ENCODE measurements around the gene NRF1.
A peak's percentile ranks its signal among the peaks of the same experiment; 100 is the strongest.
"Not testable (repeated sequence)": the region's sequence is repeated elsewhere in the genome, so short reads cannot be mapped to it uniquely, and the experiment has no call there.

NRF1 gene

DNA sequence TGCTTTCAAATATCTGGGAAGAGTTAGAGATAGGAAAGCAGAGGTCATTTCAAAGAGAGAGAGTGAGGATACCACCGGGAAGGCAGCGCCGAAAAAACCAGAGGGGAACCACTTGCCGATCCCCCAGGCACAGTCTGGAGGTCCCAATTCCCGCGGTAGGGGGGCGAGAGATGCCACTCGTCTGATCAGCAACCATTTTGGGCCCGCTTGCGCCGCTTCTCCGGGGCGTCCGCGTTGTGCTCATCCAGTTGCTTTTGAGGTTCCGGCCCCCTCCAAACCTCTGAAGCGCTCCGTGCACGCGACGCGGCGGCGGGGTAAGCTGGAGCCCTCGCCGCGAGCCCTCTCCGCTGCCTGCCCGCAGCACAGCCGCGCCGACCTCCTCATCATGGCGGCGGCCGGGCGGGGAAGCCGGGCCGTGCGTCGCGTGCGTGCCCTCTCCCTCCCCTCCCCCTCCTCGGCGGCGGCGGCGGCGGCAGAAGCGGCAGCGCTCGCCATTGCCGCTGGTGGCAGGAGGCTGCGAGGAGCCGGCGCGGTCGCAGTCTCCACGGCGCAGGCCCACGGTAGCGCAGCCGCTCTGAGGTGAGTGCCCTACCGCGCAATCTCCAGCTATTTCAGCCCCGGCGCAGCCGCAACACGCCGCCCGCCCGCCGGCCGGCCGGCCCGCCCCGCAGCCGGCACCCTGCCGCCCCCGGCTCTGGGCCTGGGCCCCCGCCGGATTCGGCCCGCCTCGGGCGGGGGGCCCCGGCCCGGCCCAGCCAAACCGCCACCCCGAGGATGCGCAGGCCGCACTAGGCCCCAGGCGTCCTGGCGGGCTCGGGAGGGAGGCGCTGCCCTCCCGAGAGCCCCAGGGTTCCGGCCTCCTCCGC lies at the start of gene NRF1:
Gene NRF1 (plus strand): TSS at position 475 of the 866 bp plus-strand sequence. CDS start 45,632 bp downstream, outside the sequence.
- peak; percentile 96 for DNase-seq (ENCODE audit: low spot score)

DNA sequence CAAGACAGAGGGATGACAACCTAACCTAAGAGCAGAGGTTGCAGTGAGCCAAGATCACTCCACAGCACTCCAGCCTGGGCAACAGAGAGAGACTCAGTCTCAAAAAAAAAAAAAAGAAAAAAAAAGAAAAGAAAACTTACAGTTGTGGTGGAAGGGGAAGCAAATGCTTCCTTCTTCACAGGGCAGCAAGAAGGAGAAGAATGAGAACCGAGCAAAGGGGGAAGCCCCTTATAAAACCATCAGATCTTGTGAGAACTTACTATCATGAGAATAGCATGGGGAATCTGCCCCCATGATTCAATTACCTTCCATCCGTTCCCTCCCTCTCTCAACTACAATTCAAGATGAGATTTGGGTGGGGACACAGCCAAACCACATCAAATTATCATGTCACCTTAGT lies 45.2 kb upstream of the NRF1 start:
- DNase-seq (ENCODE audit: low spot score) = not testable (repeated sequence)

DNA sequence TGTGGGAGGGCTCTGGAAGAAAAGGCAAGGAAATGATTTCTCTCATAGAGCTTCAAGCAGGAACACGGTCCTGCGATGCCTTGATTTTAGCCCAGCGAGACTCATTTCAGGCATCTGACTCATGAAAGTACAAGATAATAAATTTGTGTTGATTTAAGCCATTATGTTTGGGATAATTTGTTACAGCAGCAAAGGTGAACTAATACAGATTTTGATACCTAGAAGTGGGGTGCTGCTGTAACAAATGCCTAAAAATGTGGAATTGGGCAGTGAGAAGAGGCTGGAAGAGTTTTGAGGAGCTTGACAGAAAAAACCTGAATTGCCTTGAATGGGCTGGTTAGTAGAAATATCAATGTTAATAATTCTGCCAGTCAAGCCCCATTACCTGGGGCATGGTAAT lies 44.1 kb upstream of the NRF1 start:
- DNase-seq (ENCODE audit: low spot score) = no peak

DNA sequence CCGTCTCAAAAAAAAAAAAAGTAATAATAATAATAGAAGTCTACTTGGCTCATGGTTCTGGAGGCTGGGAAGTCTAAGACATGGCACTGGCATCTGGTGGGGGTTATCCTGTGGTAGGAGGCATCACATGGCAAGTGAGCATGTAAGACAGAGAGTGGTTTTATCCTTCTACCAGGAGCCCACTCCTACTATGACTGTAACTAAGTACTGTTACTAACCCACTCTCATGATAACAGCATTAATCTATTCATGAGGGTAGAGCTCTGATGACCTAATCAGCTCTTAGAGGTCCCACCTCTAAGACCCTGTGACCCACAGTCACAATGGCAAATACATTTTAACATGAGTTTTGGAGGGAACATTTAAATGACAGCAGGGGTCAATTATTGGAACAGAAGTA lies 43.3 kb upstream of the NRF1 start:
- DNase-seq (ENCODE audit: low spot score) = no peak

DNA sequence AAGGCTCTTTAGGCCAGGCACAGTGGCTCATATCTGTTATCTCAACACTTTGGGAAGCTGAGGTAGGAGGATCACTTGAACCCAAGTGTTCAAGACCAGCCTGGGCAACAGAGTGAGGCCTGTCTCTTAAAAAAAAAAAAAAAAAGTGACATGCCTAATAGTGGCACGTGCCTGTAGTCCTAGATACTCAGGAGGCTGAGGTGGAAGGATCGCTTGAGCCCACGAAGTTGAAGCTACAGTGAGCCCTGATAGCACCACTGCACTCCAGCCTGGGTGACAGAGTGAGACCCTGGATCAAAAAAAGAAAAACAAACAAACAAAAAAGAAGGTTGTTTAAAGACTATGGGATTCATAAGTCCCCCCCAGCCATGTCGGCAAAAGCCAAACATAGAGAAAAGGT lies 42.2 kb upstream of the NRF1 start:
- no peak for DNase-seq (ENCODE audit: low spot score)

DNA sequence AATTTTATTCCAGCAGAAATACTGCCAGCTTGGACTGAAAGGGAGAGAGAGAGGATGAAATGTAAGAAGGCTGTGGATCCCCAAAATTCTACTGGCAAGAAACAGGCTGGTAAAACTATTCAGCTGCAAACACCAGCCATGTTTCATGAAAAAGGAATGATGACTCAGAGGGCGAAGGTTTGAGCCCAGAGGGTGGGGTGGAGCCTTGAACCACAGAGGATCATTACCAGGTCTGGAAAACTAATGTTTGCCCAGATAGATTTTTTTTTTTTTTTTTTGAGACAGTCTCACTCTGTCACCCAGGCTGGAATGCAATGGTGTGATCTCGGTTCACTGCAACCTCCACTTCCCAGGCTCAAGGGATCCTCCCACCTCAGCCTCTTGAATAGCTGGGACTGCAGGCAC lies 41.7 kb upstream of the NRF1 start:
- DNase-seq (ENCODE audit: low spot score) = peak; percentile 72

DNA sequence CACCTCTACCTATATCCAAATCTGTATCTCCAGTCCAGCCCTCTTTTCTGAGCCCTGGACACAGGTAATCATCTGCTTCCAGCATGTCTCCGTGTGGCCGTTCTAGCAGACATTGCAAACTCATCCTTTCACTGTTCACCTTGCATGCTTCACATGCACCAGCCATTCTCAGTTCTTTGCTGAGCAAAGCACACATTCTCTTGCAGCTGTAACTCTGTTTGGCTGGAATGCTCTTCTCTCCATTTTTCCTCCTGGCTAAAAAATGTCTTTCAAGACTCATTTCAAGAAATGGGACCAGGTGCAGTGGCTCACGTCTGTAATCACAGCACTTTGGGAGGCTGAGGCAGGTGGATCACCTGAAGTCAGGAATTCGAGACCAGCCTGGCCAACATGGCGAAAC lies 40.3 kb upstream of the NRF1 start:
- DNase-seq (ENCODE audit: low spot score) = no peak

DNA sequence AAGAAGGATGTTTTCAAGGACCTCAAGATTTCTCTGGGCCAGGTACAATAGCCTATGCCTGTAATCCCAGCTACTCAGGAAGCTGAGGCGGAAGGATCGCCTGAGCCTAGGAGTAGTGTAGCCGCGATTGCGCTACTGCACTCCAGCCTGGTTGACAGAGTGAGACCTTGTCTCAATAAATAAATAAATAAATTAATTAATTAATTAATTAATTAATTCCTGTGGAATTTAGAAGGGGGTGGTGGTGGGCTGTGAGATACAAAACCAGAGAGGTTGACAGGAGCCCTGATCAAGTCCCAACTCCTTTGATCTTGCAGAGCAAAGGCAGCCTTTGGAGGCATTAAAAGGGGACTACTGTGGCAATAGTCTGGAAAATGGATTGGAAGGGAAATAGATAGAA lies 39.3 kb upstream of the NRF1 start:
- DNase-seq (ENCODE audit: low spot score) = no peak

DNA sequence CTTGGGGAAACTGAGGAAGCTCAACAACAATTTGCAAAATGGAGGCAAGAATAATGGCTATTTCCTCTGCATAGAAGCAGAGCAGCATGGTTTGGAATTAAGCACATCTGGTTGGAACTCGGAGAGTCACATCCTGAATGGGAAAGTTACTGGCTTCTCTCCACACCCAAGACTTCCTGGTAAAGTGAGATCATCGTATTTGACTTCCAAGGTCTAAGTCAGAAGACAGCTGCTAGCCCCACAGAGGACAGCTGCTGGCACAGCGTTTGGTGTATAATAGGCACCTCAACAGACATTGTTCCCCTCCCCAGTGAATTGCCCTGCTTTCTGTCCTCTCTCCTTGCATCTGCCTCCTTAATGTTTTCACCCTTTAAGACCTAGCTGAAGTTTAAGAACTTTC lies 37.0 kb upstream of the NRF1 start:
- peak; percentile 47 for DNase-seq (ENCODE audit: low spot score)

DNA sequence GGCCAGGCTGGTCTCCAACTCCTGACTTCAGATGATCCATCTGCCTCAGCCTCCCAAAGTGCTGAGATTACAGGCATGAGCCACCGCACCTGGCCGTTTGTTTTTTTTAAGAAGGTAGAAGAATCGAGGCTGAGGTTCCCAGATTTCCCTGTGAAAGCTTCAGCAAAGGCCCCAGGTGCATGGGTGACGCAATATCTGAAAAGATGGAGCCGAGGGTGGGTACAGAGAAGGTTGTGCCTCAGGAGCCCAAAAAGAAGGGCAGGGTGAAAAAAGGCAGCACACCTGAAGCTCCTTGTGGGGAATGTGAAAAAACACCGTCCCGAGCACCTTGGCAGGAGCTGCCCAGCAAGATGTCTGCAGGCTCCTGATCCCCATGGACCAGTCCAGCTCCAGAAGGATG lies 35.8 kb upstream of the NRF1 start:
- DNase-seq (ENCODE audit: low spot score) = no peak

DNA sequence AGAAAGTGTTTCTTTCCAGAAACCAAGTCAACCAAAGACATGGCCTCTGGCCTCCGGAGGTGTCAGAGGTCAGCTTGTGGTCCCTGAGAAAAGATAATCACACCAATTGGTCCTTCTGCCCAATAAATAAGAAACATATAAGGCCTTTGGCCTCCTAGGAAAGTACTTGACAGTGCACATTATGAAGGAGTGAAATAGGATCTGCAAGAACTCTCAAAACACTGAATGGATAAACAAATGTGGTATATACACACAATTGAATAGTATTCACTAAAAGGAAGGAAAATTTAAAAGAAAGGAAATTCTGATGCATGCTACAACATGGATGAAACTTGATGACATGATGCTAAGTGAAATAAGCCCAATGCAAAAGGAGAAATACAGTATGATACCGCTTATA lies 35.4 kb upstream of the NRF1 start:
- DNase-seq (ENCODE audit: low spot score) = no peak

DNA sequence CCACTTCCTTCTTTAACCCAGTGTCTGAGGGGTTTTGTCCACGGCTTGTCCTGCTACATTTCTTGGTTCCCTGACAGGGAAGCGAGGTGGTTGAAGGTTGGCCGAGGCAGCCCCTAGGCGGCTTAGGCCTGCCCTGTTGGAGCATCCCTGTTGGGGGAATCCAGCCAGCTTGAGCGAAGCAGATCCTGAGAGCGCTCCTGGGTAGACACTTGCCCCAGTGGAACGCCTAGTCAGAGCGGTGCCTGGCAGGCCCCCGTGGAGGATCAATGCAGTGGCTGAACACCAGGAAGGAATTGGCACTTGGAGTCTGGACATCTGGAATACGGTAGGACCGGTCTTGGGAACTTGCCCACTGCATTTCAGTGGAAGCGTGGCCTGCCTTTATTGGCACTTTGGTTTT lies 32.7 kb upstream of the NRF1 start:
- no peak for DNase-seq (ENCODE audit: low spot score)

DNA sequence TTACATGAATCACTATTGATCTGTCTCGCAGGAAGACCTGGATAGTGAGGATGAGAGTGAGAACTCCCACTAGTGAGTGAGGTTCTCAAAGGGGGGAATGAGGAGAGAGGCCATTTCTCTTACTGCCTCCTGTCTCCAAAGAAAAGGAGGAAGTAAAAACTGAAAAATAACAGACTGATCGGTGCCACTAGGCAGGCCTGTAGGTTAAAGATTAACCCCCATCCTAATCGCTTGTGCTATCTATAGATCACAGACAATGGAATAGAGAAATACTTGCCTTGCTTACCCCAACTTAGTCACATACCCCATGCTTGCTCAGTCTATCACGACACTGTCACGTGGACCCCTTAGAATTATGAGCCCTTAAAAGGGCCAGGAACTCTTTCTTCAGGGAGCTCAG lies 25.3 kb upstream of the NRF1 start:
- not testable (repeated sequence) for DNase-seq (ENCODE audit: low spot score)

DNA sequence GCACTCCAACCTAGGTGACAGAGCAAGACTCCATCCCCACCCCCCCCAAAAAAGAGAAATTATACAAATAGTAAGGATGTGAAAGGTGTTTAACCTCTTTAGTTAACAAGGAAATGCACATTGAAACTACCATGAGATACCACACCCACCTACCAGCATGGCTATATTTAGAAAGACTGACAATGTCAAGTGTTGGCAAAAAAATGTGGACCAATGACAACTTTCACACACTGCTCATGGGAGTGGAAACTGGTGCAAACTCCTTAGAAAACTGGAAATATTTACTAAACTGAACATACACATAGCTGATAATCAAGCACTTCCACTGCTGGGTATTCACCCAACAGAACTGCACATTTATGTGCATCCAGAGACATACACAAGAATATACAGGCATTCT lies 23.3 kb upstream of the NRF1 start:
- no peak for DNase-seq (ENCODE audit: low spot score)

DNA sequence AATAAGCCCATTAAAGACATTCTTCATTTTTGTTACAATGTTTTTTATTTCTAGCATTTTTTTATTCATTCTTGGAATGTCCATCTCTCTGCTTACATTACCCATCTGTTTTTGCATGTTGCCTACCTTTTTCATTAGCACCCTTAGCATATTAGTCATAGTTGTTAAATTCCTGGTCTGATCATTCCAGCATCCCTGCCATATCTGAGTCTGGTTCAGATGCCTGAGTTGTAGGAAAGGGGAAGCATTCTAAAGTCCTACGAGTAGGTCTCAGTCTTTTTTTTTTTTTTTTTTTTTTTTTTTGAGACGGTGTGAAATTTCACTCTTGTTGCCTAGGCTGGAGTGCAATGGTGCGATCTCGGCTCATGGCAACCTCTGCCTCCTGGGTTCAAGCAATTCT lies 19.7 kb upstream of the NRF1 start:
- DNase-seq (ENCODE audit: low spot score) = no peak

DNA sequence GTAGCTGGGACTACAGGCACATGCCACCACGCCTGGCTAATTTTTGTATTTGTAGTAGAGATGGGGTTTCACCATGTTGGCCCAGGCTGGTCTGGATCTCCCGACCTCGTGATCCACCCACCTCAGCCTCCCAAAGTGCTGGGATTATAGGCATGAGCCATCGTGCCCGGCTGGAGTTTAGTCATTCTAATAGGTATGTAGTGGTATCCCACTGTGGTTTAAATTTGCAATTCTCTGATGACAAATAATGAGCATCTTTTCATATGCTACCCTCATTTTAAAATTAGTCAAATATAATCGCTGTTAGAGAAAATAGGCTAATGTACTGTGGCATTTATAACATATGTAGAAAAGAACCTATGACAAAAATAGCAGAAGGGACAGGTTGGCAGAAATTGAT lies 15.1 kb upstream of the NRF1 start:
- DNase-seq (ENCODE audit: low spot score) = peak; percentile 68

DNA sequence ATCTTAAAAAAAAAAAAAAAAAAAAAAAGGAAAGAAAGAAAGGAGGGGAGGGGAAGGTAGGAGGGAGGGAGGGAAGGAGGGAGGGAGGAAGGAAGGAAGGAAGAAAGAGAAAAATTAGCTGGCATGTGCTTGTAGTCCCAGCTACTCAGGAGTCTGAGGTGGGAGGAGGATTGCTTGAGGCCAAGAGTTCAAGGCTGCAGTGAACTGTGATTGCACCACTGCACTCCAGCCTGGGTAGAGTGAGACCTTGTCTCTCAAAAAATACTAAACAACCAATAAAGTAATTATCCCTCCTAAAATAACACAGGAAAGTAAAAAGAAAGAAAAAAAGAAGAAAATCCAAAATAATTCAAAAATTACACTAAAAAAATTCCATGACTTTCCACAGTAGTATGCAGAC lies 13.8 kb upstream of the NRF1 start:
- no peak for DNase-seq (ENCODE audit: low spot score)

DNA sequence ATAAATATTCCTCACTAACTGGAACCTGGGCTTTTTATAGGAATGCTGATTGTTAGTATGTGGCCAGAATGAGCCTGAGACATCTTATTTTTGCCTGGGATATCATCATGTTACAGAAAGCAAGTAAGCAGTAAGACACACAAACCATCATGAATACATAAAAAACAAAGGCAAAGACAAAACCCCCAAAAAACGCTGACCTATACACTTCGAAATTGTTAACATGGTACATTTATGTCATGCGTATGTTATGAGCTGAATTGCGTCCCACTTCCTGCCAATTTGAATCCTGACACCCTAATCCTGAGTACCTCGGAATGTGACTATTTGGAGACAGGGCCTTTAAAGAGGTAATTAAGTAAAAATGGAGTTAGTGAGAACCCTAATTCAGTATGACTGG lies 12.3 kb upstream of the NRF1 start:
- no peak for DNase-seq (ENCODE audit: low spot score)

DNA sequence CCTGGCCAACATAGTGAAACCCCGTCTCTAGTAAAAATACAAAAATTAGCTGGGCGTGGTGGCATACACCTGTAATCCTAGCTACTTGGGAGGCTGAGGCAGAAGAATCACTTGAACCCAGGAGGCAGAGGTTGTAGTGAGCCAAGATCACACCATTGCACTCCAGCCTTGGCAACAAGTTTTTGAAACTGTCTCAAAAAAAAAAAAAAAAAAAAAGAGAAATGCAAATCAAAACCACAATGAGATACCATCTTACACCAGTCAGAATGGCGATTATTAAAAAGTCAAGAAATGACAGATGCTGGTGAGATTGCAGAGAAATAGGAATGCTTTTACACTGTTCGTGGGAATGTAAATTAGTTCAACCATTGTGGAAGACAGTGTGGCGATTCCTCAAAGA lies 7.9 kb upstream of the NRF1 start:
- not testable (repeated sequence) for DNase-seq (ENCODE audit: low spot score)

DNA sequence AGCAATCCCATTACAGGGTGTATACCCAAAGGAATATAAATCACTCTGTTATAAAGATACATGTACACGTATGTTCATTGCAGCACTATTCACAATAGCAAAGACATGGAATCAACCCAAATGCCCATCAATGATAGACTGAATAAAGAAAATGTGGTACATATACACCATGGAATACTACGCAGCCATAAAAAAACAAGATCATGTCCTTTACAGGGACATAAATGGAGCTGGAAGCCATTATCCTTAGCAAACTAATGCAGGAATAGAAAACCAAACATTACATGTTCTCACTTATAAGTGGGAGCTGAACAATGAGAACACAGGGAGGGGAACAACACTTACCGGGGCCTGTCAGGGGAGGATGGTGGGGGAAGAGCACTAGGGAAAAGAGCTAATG lies 7.5 kb upstream of the NRF1 start:
- DNase-seq (ENCODE audit: low spot score) = not testable (repeated sequence)

DNA sequence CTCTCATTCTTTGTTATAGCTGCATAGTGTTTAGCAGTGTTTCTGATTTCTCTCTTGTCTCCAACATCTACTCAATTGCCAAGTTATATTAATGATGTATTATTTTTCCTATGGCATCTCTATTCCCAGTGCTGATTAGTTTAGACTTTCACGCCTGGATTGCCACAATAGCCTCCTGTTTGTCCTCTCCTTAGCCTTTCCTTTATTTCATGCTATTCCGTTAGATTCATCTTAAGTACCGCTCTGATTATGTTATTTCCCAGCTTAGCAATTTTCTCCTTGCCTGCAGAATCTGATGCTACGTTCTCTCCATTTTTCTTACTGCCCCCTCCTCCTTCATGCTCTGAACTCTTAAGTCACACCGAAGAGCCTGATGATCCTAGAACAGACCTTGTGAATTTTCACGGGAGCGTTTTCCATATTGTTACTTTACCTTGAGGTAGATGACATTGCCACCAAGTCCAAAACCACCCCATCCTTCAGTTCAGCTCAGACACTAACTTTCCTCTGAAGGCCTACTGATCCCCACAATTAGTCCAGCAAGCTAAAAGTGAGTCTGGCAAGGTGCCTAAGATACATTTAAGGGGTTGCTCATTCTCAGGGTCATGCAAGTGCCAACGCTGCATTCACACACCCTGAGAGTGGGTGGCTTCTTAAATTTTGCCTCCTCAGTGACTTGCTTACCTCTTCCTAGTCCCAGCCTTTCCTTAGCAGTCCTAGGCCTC lies 6.6 kb upstream of the NRF1 start:
- DNase-seq (ENCODE audit: low spot score) = no peak

DNA sequence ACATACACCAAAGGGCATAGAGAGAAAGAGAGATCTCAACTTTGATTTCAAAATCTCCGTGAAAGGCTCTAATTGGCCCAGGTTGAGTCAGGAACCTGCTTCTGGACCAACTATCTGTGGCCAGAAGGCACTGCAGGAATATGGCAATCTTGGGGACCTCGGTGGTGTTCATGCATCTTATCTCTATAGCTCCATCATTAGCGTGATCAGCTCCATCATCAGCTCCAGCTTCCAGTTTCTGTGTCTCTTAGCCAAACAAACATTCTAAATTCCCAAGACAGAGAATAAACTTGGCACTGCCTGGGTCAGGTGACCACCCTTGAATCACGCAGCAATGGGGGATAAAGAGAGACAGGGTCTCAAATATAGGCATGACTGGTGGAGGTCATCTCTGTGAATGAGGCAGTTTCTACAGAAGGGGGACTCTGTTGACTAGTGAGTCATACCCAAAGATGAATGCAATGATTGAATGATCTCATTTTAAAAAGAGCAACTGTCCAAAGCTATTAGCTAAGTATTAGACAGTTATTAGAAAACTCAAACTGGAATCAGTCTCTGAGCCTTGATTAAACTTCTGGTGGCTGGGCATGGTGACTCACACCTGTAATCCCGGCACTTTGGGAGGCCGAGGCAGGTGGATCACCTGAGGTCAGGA lies 5.4 kb upstream of the NRF1 start:
- DNase-seq (ENCODE audit: low spot score) = peak; percentile 36

DNA sequence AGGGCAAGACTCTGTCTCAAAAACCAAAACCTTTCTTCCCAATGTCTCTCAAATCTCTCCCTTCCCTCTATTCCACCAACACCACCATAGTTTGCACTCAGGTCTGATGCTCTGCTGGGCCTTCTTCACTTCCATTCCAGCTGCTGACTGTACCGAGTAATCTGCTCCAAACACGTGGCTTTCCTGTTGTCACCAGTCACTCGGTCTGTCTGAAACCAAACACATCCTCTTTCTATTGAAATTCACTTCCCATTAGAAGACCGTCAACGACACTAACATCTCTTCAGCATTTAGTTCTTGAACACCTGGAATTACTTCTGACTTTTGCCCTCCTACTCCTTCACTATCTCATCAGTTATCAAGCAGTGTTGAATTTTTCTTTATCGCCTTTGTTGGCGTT lies 4.7 kb upstream of the NRF1 start:
- DNase-seq (ENCODE audit: low spot score) = no peak

Measured in RKO (cell line).